Activated naive CD4-positive, alpha-beta T cell treated with anti-CD3 and anti-CD28 coated beads, Interleukin-2, amount 50 U/mL, for 72 hours (primary cell): ENCODE results near the gene CDKAL1. TPM values are rescaled to one million over a fixed set of nuclear protein-coding genes. Genes with fewer than 3 reads are reported as not detected.
A peak's percentile ranks its signal among the peaks of the same experiment; 100 is the strongest.
"Not testable (repeated sequence)": the region's sequence is repeated elsewhere in the genome, so short reads cannot be mapped to it uniquely, and the experiment has no call there.

ENCODE experiments used
- ATAC-seq, 2 donors: fragments of 150-1000 bp; cut with Tn5 transposase; 2 replicates each; pipeline ENCODE4 v1.10.0; 2021; ENCODE audit warnings: mild to moderate bottlenecking in 2 of 2, moderate library complexity in 2 of 2
- DNase-seq, 2 donors: peaks; one replicate each; pipeline ENCODE4 v3.0.0; 2021 to 2022; ENCODE audit warnings: low spot score in 2 of 2
- H3K27ac Mint-ChIP-seq, 2 donors: one replicate each; pipeline ENCODE4 v1.8.0; 2022; ENCODE audit warnings: mild to moderate bottlenecking in 2 of 2, mixed read lengths in 2 of 2
- H3K36me3 Mint-ChIP-seq, 2 donors: one replicate each; pipeline ENCODE4 v1.8.0; 2022; ENCODE audit warnings: mixed read lengths in 2 of 2
- H3K9me3 Mint-ChIP-seq, 2 donors: one replicate each; pipeline ENCODE4 v1.8.0; 2022; ENCODE audit warnings: mixed read lengths in 2 of 2
- total RNA-seq, 2 donors: library from RNA; stranded (reverse); gene quantifications; one replicate each; pipeline ENCODE4 v1.2.3, GENCODE V29; 2022

Gene CDKAL1
- total RNA-seq, 2 donors from 2014 or later, result 24.5 to 30.3 TPM

DNA sequence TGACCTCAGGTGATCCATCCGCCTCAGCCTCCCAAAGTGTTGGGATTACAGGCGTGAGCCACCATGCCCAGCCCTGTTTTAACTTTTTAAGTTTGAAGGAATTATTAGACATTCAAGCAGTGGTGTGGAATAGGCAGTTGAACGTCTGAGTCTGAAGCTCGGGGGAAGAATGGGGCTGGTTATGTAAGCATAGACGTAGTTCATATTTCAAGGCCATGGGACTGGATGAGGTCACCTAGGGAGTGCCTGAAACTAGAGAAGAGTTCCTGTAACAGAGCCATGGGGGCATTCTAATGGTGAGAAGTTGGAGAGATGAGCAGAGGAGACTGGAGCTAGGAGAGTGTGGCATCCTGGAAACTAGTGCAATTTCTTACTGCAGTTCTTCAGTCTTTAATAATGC, 6.4 kb downstream of the CDKAL1 start:
- no peak for ATAC-seq
- H3K27ac Mint-ChIP-seq, result no peak overlapping the region
- DNase-seq, result no peak
- H3K9me3 Mint-ChIP-seq, result no peaks in the 10 kb centered on the region
- peaks cover 18 to 28% of the 10 kb centered on the region in 2 donors for H3K36me3 Mint-ChIP-seq

DNA sequence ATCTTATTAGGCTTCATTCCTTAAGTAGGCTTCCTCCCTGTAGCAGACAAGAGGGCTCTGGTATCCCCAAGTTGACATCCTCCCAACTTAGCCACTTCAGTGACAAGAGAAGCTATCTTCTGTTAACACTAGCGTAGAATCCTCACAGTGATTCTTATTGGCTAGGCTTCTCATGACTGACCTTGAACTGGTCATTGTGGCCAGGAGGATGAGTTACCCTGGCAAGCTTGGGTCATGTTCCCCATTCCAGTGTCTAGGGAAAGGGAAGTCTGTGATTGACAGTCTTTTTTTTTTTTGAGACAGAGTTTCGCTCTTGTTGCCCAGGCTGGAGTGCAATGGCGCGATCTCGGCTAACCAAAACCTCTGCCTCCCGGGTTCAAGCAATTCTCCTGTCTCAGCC, 7.1 kb downstream of the CDKAL1 start:
- Mint-ChIP-seq H3K36me3 (peaks cover 17 to 35% of the 10 kb centered on the region in 2 donors), H3K27ac (no peak overlapping the region), H3K9me3 (no peaks in the 10 kb centered on the region)
- ATAC-seq (no peak), DNase-seq (no peak)

DNA sequence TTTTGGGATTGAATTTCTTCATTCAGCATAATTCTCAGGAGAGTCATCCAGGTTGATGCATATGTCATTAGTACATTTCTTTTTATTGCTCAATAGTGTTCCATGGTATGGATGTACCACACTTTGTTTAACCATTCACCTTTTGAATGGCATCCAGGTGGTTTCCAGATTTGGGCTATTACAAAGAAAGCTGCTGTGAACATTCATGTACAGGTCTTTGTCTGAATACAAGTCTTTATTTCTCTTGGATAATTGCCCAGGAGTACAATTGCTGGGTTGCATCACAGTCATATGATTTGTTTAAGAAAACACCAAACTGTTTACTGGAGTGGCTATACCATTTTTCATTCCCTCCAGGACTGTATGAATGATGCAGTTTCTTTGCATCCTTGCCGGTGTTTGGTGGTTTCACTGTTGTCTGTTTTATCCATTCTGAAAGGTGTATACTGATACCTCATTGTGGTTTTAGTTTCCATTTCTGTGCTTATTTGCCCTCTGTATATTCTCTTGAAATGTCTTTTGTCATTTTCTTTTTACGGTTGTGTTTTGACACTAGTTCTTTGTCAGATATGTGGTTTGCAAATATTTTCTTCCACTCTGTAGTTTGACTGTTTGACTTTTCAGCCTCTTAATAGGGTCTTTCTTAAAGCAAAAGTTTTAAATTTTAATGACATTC, 8.8 kb downstream of the CDKAL1 start:
- peaks cover 15 to 42% of the 10 kb centered on the region in 2 donors for H3K36me3 Mint-ChIP-seq
- ATAC-seq, result peak; percentile 92 to 96
- DNase-seq, result peak in 1 of 2 donors; percentile 35
- H3K27ac Mint-ChIP-seq, result peak overlapping the region; percentile 21 to 63
- H3K9me3 Mint-ChIP-seq, result no peaks in the 10 kb centered on the region

DNA sequence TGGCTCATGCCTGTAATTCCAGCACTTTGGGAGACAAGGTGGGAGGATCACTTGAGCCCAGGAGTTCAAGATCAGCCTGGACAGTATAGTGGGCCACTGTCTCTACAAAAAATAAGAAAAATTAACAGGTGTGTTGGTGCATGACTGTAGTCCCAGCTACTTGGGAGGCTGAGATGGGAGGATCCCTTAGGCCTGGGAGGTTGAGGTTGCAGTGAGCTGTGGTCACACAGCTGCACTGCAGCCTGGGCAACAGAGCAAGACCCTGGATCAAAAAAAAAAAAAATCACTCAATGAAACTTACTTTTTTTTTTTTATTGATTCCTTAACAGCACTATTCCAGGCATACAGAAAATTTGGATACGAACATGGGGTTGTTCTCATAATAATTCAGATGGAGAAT, 14.0 kb downstream of the CDKAL1 start:
- Mint-ChIP-seq H3K9me3 (no peaks in the 10 kb centered on the region), H3K36me3 (peaks cover 16 to 30% of the 10 kb centered on the region in 2 donors), H3K27ac (no peak overlapping the region)
- DNase-seq, result no peak
- no peak for ATAC-seq

DNA sequence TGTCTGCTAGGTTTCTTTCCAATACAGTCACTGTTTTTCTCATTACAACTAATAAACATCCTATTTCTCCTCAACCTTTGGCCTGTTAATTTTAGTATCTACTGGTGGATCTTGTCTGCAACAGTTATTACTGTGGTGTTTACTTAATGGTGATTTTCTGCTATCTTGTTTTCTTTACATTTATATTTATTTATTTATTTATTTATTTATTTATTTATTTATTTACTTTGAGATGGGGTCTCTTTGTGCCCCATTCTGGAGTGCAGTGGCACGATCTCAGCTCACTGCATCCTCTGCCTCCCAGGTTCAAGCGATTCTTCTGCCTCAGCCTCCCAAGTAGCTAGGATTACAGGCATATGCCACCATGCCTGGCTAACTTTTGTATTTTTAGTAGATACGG, 15.1 kb downstream of the CDKAL1 start:
- not testable (repeated sequence) for H3K9me3 Mint-ChIP-seq, DNase-seq, H3K27ac Mint-ChIP-seq, ATAC-seq
- H3K36me3 Mint-ChIP-seq, result peaks cover 16 to 30% of the 10 kb centered on the region in 2 donors

DNA sequence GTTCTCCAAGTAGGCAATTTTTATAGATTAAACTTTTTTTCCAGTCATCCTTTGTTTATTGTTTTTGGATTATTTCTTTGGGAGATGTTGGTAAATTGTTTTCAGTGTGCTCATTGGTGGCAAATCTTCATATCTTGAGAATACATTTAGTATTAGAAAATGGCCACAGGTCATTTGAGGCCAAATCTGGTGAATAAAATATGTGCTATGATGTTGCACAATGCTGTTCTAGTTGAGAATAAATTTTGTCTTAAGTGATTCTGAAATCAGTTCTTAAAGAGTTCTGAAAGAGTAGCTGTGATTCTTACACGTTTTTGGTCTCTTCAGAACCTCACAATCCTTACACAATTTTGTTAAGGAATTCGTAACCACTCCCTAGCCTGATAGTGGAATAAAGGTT, 20.1 kb downstream of the CDKAL1 start:
- ATAC-seq (no peak), DNase-seq (no peak)
- Mint-ChIP-seq H3K27ac (no peak overlapping the region), H3K36me3 (peaks cover 5 to 8% of the 10 kb centered on the region in 2 donors), H3K9me3 (no peaks in the 10 kb centered on the region)

DNA sequence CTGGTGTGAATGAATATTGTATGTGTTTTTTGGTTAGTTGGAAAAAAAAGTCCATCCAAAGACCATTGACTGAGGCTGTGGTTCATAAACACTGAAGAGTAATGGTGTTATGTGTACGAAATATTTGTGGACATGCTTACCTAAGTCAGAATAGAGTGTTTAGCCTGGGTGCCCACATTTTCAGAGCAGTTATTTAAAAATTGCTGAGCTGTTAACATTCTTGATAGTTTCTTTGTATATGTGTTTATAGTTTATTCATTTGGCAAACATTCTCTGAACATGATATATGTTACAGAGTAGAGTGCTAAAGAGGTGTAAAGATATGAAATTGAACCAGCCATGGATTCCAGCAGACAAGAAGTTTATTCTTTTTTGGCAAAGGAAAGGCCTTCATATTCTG, 20.6 kb downstream of the CDKAL1 start:
- H3K36me3 Mint-ChIP-seq, result peaks cover 5 to 8% of the 10 kb centered on the region in 2 donors
- DNase-seq (no peak), ATAC-seq (no peak)
- H3K27ac Mint-ChIP-seq, result no peak overlapping the region
- H3K9me3 Mint-ChIP-seq, result no peaks in the 10 kb centered on the region

DNA sequence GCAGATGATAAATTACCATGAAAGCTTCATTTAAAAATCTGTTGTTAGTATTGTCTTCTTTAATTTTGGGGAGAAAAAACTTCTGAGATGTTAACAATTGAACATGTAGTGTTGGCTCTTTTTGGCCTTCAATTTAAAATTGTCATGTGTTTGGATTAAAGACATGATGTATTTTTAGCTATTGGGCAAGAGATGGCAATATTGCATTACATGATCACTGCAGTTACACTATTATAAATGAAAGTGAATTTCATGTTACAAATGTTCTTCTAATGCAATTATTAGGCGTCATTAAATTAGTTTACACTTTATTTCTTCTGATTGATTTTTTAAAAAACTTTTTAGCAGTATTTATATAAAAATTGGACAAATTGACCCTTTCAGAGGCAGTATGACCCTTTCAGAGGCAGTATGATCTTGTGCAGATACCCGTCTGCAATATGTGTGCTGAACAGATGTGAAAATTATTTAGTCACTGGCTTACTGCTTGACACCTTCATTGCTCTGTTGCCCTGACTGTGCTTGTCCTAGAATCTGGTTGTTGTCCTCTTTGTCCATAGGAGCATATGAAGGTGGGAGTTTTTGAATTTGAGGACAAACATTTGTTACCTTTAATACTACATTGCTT, 25.8 kb downstream of the CDKAL1 start:
- ATAC-seq (no peak), DNase-seq (no peak)
- Mint-ChIP-seq H3K27ac (no peak overlapping the region), H3K36me3 (no peaks in the 10 kb centered on the region), H3K9me3 (no peaks in the 10 kb centered on the region)

DNA sequence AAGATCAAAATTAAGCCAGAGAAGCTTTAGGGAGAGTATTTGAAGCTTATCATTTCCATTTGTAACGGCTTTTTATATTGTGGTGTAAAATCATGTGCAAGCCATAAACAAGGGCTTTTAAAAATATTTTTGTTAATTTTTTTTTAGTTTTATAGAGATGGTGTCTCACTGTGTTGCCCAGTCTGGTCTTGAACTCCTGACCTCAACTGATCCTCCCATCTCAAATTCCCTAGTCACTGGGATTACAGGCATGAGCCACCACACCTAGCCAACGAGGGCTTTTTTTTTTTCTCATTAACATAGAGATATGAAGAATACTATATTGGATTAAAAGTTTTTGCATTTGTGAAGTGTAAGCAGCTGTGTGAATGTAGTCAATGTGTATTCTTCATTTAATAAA, 29.1 kb downstream of the CDKAL1 start:
- H3K27ac Mint-ChIP-seq, result no peak overlapping the region
- no peaks in the 10 kb centered on the region for H3K9me3 Mint-ChIP-seq
- ATAC-seq, result no peak
- no peak for DNase-seq
- peaks cover 0 to under 1% of the 10 kb centered on the region in 2 donors for H3K36me3 Mint-ChIP-seq

DNA sequence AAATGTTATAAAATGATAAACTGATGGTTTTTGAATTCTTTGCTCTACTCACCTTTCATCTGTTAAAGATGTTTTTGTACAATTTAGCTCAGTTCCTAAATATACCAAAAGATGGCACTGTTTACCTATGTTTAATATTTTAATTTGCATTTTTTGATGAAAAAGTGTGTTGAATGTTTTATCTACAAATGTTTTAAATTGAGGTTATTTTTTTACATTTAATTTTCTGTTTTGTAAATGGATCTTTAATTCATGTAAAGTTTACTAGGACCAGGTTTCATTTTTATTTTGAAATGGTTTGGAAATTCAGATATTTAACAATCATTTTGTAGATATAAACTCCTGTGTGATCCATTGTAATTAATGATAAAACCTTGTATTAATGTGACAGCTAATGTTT, 30.0 kb downstream of the CDKAL1 start:
- peaks cover 0 to 6% of the 10 kb centered on the region in 2 donors for H3K36me3 Mint-ChIP-seq
- ATAC-seq (no peak), DNase-seq (no peak)
- H3K9me3 Mint-ChIP-seq, result no peaks in the 10 kb centered on the region
- H3K27ac Mint-ChIP-seq, result no peak overlapping the region

DNA sequence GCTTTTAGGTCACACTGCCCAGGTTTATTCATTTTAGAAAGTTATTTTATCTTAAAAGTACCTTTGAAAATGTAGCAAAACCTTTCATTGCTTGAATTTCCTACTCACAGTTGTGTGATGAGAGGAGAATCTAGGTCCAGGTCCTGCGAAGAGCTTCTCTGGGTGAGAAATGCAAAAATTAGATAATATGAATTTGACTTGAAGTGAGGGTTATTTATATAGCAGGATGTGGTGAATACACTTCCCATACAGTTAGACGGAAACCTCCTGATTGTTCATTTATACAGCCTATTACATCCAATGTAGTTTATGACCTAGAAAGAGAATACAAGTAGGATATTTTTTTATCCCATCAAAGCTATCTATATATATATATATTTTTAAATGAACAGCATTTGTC, 30.5 kb downstream of the CDKAL1 start:
- DNase-seq (no peak), ATAC-seq (peak in 1 of 2 donors; percentile 38)
- Mint-ChIP-seq H3K36me3 (peaks cover 0 to 6% of the 10 kb centered on the region in 2 donors), H3K27ac (no peak overlapping the region), H3K9me3 (no peaks in the 10 kb centered on the region)

DNA sequence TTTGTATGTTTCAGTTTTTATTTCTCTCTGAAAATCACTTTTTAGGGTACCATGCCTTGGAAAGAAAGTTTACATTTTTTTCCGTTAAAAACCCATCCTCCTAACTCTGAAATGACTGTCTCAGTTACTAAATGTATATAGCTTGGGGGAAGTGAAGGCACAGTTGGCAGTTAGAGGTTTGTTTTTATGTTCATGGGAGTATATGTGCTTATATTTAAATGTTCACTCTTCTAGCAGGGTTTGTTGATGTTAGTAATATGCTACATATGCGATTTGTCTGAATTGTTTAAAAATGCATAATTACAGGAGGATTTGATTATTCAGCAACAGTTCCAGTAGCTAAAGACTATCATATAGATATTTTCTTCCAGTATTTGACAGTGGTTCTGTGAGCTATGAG, 31.1 kb downstream of the CDKAL1 start:
- no peak overlapping the region for H3K27ac Mint-ChIP-seq
- H3K9me3 Mint-ChIP-seq, result no peaks in the 10 kb centered on the region
- DNase-seq (no peak), ATAC-seq (peak in 1 of 2 donors; percentile 47)
- peaks cover 0 to 6% of the 10 kb centered on the region in 2 donors for H3K36me3 Mint-ChIP-seq

DNA sequence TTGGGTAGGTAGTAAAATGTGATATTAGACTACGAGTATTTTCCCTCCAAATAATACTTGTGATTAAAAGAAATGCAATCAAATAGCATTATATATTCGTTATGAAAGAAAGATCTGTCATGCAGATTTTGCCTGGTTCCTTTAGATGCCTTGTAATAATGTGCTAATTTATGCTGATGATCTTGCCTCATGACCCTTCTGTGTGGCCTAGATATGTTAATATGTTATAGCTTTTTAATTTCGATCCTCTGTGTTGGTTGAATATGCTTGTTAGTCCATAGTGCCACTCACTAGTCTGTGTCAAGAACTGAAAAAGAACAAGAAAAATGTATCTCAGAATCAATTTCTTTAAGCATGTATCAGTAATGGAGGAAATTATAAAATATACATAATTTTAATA, 31.9 kb downstream of the CDKAL1 start:
- ATAC-seq (no peak), DNase-seq (no peak)
- Mint-ChIP-seq H3K36me3 (peaks cover 0 to 6% of the 10 kb centered on the region in 2 donors), H3K9me3 (no peaks in the 10 kb centered on the region), H3K27ac (no peak overlapping the region)

DNA sequence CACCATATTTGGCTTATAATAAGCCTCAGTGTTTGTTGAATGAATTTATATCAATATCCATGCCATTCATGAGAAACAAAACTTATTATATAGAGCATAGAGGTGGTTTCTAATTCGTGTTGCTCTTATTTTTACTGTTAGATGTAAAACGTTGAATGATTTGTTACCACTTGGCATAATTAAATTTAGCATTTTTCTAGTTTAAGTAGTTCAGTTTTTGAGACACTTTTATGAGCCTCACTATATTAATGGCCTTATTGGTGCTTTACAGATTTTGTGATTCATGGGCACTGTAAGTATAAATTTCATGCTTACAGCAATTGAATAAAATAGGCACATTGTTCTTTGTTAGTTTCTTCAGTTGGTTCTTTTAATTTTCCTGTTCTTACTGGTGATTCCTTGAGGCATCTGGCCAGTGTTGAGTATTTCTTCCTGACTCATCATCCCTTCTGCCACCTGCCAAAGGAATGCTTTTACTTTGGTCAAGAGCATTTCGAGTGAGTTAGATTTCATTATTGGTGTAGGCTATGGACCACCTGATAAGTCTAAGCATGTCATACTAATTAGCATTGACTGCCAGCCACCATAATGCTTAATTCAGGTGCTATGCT, 34.8 kb downstream of the CDKAL1 start:
- peaks cover 0 to 6% of the 10 kb centered on the region in 2 donors for H3K36me3 Mint-ChIP-seq
- ATAC-seq, result no peak
- no peak for DNase-seq
- no peaks in the 10 kb centered on the region for H3K9me3 Mint-ChIP-seq
- H3K27ac Mint-ChIP-seq, result no peak overlapping the region

DNA sequence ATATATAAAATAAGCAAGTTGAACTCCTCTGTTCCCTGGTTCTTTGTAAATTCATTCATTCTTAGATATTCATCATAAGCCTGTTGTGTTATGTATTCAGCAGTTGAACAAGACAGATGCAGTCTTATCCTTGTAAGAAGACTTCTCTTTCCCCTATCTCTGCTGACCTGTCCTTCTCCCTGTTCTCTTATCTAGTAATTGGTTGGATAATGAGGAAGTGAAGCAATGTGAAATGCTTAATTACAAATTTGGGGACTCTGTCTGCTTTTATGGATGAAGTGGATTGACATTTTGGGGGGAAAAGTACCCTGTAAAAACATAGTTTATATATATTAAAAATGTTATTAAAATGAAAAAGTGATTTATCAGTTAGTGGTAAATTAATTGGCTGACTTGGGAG, 37.0 kb downstream of the CDKAL1 start:
- H3K9me3 Mint-ChIP-seq, result no peaks in the 10 kb centered on the region
- H3K27ac Mint-ChIP-seq, result no peak overlapping the region
- ATAC-seq (no peak), DNase-seq (no peak)
- peaks cover 0 to 7% of the 10 kb centered on the region in 2 donors for H3K36me3 Mint-ChIP-seq

DNA sequence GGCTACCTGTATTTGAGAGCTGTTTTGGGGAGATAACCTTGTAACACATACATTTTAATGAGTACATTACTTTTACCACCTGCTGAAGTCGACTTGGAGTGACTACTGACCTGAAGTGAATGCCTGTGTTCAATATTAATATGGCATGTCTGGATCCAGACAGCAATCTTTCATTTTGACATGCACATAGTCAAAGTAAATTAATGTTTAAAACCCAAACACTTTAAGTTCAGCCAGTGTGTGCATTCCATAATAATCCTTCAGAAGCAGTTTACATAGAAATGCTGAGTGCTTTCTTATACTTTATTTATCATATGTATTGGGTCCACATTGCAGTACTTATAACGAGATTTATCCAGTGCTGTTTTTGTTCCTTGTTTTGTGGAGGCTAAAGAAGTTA, 38.0 kb downstream of the CDKAL1 start:
- ATAC-seq (no peak), DNase-seq (no peak)
- Mint-ChIP-seq H3K9me3 (no peaks in the 10 kb centered on the region), H3K36me3 (peaks cover 0 to 12% of the 10 kb centered on the region in 2 donors), H3K27ac (no peak overlapping the region)

DNA sequence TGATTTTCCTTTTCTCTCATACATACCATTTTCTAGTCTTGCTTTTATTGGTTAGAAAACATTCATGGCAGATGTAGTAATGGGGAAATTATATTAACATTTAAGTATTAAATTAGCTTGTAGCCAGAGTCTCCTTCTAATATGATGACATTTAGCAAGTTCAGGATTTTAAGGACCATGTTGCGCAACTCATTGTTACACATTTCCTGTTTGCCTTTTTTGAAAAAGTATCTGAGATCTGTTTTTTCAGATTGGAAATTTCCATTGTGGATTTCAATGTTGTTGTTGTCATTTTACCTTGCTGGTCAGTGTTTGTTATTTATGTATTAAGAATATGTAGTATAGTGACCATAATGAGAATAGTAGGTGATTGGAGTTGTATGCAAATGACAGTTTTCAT, 38.7 kb downstream of the CDKAL1 start:
- Mint-ChIP-seq H3K27ac (no peak overlapping the region), H3K9me3 (no peaks in the 10 kb centered on the region), H3K36me3 (peaks cover 0 to 12% of the 10 kb centered on the region in 2 donors)
- DNase-seq (no peak), ATAC-seq (no peak)

DNA sequence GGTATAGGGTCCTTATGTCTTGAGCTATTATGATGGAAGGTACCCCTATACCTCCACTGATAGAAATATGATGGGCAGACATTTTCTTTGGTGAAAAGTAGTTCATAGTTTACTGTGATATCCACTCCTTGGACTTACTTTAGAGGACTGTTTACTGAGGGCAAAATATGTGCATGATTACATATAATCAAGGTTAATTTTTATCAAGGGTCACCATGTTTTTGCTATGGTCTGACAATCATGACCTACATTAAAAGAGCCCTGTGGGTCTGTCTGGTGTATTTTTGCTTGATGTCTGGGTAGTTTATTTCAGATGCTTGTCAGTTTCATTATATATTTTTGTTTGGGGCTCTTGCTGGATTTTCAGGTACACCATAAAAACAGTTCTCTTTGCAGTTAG, 40.1 kb downstream of the CDKAL1 start:
- Mint-ChIP-seq H3K36me3 (peaks cover 0 to 12% of the 10 kb centered on the region in 2 donors), H3K9me3 (no peaks in the 10 kb centered on the region), H3K27ac (no peak overlapping the region)
- no peak for ATAC-seq
- no peak for DNase-seq
